Measurements from ENCODE around the gene MARVELD1. TPM values are rescaled to one million over a fixed set of nuclear protein-coding genes. Genes with fewer than 3 reads are reported as not detected.

Gene MARVELD1
- total RNA-seq, 4 donors from 2014 or later: 33.8 to 126 (median 58.7) TPM

DNA sequence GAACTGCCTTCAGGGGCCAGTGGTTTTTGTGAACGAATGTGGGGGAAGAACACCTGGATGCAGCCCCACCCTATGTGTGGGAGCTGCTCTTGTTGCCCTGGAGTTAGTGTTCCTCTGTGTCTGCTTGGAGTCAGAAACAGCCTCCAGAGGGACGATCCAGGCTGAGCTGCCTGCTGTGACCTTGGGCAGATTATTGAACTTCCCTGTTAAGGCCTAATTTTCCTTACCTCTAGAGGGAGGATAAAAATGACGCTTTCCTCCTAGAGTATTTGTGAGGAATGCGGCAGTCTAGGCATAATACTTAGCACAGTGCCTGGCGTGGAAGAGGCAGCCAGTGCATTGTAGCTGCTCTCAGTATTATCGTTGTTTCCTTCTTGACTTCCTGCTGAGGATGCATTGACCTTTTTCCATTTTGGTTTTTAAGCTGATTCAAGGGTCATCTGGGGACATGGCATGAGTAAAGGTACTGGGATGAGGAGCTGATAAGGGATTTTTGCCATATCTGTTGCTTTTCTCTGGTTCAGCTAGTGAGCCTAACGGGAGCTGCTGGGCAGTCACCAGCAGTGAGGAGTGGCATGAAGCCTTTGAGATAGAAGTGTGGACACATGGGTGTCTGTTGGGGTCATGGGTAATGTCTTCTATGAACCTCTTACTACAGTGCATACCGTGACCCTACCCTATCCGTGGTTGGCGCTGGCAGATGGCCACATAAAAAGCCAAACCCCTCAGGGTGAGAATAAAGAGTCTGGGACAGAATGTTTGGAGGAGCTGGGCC, 29.8 kb downstream of the MARVELD1 start:
- WGBS, 2 donors (ENCODE audit: low coverage in 1 of 2): 70 to 86% methylated on average over 4 to 6 of the region's 10 CpGs
- peaks cover 1 to 20% (median 2%) of the 10 kb centered on the region in 3 donors for H3K4me1 ChIP-seq
- no peak overlapping the region for H3K27ac ChIP-seq
- ATAC-seq: no peak
- TF ChIP-seq POLR2AphosphoS5 (IDR thresholded peaks at IDR 0.05) (no peak), EP300 (IDR thresholded peaks at IDR 0.05) (no peak), POLR2A (IDR thresholded peaks at IDR 0.05) (no peak)
- TF ChIP-seq, protein P1, sequence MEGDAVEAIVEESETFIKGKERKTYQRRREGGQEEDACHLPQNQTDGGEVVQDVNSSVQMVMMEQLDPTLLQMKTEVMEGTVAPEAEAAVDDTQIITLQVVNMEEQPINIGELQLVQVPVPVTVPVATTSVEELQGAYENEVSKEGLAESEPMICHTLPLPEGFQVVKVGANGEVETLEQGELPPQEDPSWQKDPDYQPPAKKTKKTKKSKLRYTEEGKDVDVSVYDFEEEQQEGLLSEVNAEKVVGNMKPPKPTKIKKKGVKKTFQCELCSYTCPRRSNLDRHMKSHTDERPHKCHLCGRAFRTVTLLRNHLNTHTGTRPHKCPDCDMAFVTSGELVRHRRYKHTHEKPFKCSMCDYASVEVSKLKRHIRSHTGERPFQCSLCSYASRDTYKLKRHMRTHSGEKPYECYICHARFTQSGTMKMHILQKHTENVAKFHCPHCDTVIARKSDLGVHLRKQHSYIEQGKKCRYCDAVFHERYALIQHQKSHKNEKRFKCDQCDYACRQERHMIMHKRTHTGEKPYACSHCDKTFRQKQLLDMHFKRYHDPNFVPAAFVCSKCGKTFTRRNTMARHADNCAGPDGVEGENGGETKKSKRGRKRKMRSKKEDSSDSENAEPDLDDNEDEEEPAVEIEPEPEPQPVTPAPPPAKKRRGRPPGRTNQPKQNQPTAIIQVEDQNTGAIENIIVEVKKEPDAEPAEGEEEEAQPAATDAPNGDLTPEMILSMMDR (IDR thresholded peaks at IDR 0.05): no peak
- no peaks in the 10 kb centered on the region for H3K9me3 ChIP-seq
- peaks cover 0 to 93% of the 10 kb centered on the region in 2 donors for H3K36me3 ChIP-seq
- H3K4me3 ChIP-seq: no peak overlapping the region
- no peaks in the 10 kb centered on the region for H3K27me3 ChIP-seq

DNA sequence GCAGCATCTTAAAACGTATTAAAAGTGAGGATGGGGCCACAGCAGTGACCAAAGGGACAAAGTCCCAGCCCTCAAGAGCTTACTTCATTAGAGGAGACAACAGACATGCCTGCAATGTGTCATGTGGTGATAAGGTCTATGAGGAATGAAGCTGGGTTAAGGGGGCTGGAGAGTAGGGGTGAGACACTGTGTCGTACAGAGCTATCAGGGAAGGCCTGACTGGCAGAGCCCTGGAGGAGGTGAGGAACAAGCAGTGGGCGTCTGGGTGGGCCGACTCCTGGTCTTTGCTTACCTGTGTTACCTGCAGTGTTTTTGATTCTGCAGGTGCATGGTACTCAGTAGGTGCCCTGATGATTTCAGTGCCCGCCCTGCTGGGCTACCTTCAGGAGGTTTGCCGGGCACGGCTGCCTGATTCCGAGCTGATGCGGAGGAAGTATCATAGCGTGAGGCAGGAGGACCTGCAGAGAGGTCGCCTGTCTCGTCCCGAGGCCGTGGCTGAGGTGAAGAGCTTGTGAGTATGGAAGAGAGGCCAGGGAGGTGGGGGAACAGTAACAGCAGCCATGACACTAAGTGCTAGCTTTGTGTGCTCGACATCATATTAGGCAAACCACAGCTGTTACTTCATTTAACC, 31.0 kb downstream of the MARVELD1 start:
- Histone ChIP-seq H3K36me3 (peaks cover 0 to 94% of the 10 kb centered on the region in 2 donors), H3K9me3 (no peaks in the 10 kb centered on the region), H3K27ac (no peak overlapping the region), H3K4me1 (peaks cover 0 to 8% (median 0%) of the 10 kb centered on the region in 3 donors), H3K4me3 (no peak overlapping the region), H3K27me3 (no peaks in the 10 kb centered on the region)
- TF ChIP-seq POLR2A (IDR thresholded peaks at IDR 0.05): no peak
- TF ChIP-seq, protein P1 (IDR thresholded peaks at IDR 0.05): no peak
- TF ChIP-seq EP300 (IDR thresholded peaks at IDR 0.05): no peak
- TF ChIP-seq POLR2AphosphoS5 (IDR thresholded peaks at IDR 0.05): no peak
- WGBS, 2 donors (ENCODE audit: low coverage in 1 of 2): 83 to 89% methylated on average over 1 to 11 of the region's 15 CpGs
- no peak for ATAC-seq

DNA sequence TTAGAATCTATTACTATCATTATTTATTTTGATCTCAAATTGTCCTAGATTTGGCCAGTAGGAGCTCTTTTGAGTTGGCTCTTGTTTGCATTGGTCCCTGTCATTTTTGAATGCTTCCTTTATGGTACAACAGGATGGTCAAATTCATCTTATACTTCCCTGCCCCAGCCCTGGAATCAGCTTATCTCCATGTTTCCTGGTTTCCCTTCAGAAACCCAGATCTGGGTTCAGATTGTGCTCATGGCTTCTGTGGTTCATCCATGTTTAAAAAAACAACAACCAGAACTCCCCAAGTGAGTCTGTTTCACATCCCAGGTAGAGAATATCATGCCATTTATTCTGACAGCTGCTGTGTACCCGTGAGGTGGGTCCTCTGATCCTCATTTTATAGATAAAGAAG, 34.0 kb downstream of the MARVELD1 start:
- TF ChIP-seq EP300 (IDR thresholded peaks at IDR 0.05): no peak
- TF ChIP-seq POLR2AphosphoS5 (IDR thresholded peaks at IDR 0.05): no peak
- TF ChIP-seq, protein P1 (IDR thresholded peaks at IDR 0.05): no peak
- TF ChIP-seq POLR2A (IDR thresholded peaks at IDR 0.05): no peak
- H3K36me3 ChIP-seq: peaks cover 0 to 99% of the 10 kb centered on the region in 2 donors
- no CpG with 5 or more reads among the region's 1 CpG for WGBS, 2 donors (ENCODE audit: low coverage in 1 of 2)
- no peaks in the 10 kb centered on the region for H3K9me3 ChIP-seq
- H3K27me3 ChIP-seq: no peaks in the 10 kb centered on the region
- ATAC-seq: no peak
- H3K4me3 ChIP-seq: no peak overlapping the region
- no peaks in the 10 kb centered on the region for H3K4me1 ChIP-seq
- H3K27ac ChIP-seq: no peak overlapping the region

DNA sequence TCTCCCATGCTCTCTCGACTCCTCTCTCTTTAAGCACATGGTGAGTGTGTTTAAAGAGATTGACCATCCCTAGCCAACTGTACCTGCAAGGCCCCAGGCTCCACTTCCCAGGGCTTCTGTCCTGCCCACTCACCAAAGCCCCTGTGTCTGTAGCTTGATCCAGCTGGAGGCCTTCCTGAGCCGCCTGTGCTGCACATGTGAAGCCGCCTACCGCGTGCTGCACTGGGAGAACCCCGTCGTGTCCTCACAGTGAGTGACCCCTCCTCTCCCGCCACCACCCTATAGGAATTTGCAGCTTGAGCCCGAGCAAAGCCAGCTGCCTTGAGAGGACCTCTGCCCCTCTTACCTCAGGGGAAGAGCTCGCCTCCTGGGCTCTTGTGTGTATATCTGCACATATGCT, 34.6 kb downstream of the MARVELD1 start:
- Histone ChIP-seq H3K9me3 (no peaks in the 10 kb centered on the region), H3K4me3 (no peak overlapping the region), H3K4me1 (no peaks in the 10 kb centered on the region), H3K27ac (no peak overlapping the region), H3K36me3 (peaks cover 0 to 99% of the 10 kb centered on the region in 2 donors), H3K27me3 (no peaks in the 10 kb centered on the region)
- ATAC-seq: no peak
- TF ChIP-seq POLR2AphosphoS5 (IDR thresholded peaks at IDR 0.05) (no peak), EP300 (IDR thresholded peaks at IDR 0.05) (no peak), POLR2A (IDR thresholded peaks at IDR 0.05) (no peak)
- TF ChIP-seq, protein P1 (IDR thresholded peaks at IDR 0.05): no peak
- 80 to 83% methylated on average over 1 of the region's 10 CpGs for WGBS, 2 donors (ENCODE audit: low coverage in 1 of 2)
